SK-N-SH (cell line): ENCODE measurements around the gene TAS1R3. TPM values are rescaled to one million over a fixed set of nuclear protein-coding genes. Genes with fewer than 3 reads are reported as not detected.

Experiments used
- CTCF ChIA-PET: fragments of 300-600, 350-600 bp; formaldehyde crosslinking; extraction: SDS; loops from one replicate; lab custom pipeline; 2021; lab: Yijun Ruan, JAX
- POLR2A ChIA-PET: fragments of 350-600 bp; sonication (Branson Sonifier 250); formaldehyde crosslinking; extraction: SDS; loops from one replicate; lab custom pipeline; 2020; ENCODE audit warnings: antibody characterized with exemption, inconsistent platforms; lab: Yijun Ruan, JAX
- DNase-seq: peaks from one replicate; pipeline ENCODE4 v3.0.0; 2012
- H2AFZ ChIP-seq: fragments of 200-600 bp; sonication (generic); 2 replicates; pipeline ENCODE4 v1.8.1; 2016; ENCODE audit warnings: antibody characterized with exemption, mild to moderate bottlenecking, low read depth
- H3F3A ChIP-seq: fragments of 200-600 bp; sonication (generic); replicated peaks from 2 replicates; pipeline ENCODE3; 2016; ENCODE audit warnings: antibody characterized with exemption, mild to moderate bottlenecking; ENCODE audit not compliant: insufficient read depth
- H3K27ac ChIP-seq, 2 experiments: fragments of 200-500 bp in 1 of 2; fragments of 200-600 bp in 1 of 2; sonication (Bioruptor generic) in 1 of 2; sonication (generic), shearing (Covaris generic) in 1 of 2; 2 replicates each; pipeline versions ENCODE4 v1.5.1 to v1.6.1; 2014 to 2016; ENCODE audit warnings: low read depth in 2 of 2, inconsistent platforms in 1 of 2, low read length in 1 of 2, mild to moderate bottlenecking in 1 of 2, mixed read lengths in 1 of 2
- H3K27me3 ChIP-seq: fragments of 200-600 bp; sonication (generic), shearing (Covaris generic); 2 replicates; pipeline ENCODE4 v1.6.1; 2016; ENCODE audit warnings: mixed run types; ENCODE audit not compliant: insufficient read depth
- H3K36me3 ChIP-seq, 2 experiments: fragments of 200-500 bp in 1 of 2; fragments of 200-600 bp in 1 of 2; sonication (Bioruptor generic) in 1 of 2; sonication (generic) in 1 of 2; replicated peaks in 1 of 2; 2 replicates each; pipeline versions ENCODE3 to v1.5.1; 2014 to 2016; ENCODE audit warnings: low read length in 1 of 2, mild to moderate bottlenecking in 1 of 2; ENCODE audit not compliant: insufficient read depth in 2 of 2, control insufficient read depth in 1 of 2
- H3K4me1 ChIP-seq, 2 experiments: fragments of 200-500 bp in 1 of 2; fragments of 200-600 bp in 1 of 2; sonication (Bioruptor generic) in 1 of 2; sonication (generic), shearing (Covaris generic) in 1 of 2; 2 replicates each; pipeline versions ENCODE4 v1.5.1 to v1.6.1; 2014 to 2016; ENCODE audit warnings: low read depth in 1 of 2, low read length in 1 of 2, mixed run types in 1 of 2; ENCODE audit not compliant: insufficient read depth in 2 of 2, control insufficient read depth in 1 of 2
- H3K4me2 ChIP-seq: fragments of 200-600 bp; sonication (generic), shearing (Covaris generic); 2 replicates; pipeline ENCODE4 v1.6.1; 2017; ENCODE audit warnings: mixed run types
- H3K4me3 ChIP-seq, 2 experiments: fragments of 200-500 bp in 1 of 2; fragments of 200-600 bp in 1 of 2; sonication (Bioruptor generic) in 1 of 2; sonication (generic), shearing (Covaris generic) in 1 of 2; 2 replicates each; pipeline versions ENCODE4 v1.5.1 to v1.8.1; 2014 to 2016; ENCODE audit warnings: low read depth in 2 of 2, inconsistent platforms in 1 of 2, low read length in 1 of 2, mild to moderate bottlenecking in 1 of 2, mixed read lengths in 1 of 2, moderate library complexity in 1 of 2
- H3K79me2 ChIP-seq: fragments of 200-600 bp; sonication (generic); 2 replicates; pipeline ENCODE4 v1.8.1; 2017; ENCODE audit warnings: mild to moderate bottlenecking; ENCODE audit not compliant: insufficient read depth
- H3K9ac ChIP-seq: fragments of 200-600 bp; sonication (generic); 2 replicates; pipeline ENCODE4 v1.6.1; 2017; ENCODE audit warnings: mixed run types
- H3K9me2 ChIP-seq: fragments of 200-600 bp; sonication (generic); 2 replicates; pipeline ENCODE4 v1.6.1; 2017; ENCODE audit warnings: mixed run types
- H3K9me3 ChIP-seq: fragments of 200-600 bp; sonication (generic); 2 replicates; pipeline ENCODE4 v1.6.1; 2017; ENCODE audit warnings: mixed run types, mild to moderate bottlenecking, moderate library complexity
- H4K20me1 ChIP-seq: fragments of 200-600 bp; sonication (generic); 2 replicates; pipeline ENCODE4 v1.6.1; 2017; ENCODE audit warnings: mild to moderate bottlenecking, mixed run types; ENCODE audit not compliant: insufficient read depth
- CHD2 ChIP-seq: fragments of 150-350 bp; IDR thresholded peaks from 2 replicates; pipeline ENCODE4 v1.6.1; 2018; ENCODE audit warnings: low read length; ENCODE audit not compliant: partially characterized antibody
- CTCF ChIP-seq: fragments of 200-600 bp; sonication (generic); IDR thresholded peaks from 2 replicates; pipeline ENCODE4 v1.6.1; 2017; ENCODE audit warnings: antibody characterized with exemption, mild to moderate bottlenecking, moderate library complexity
- EZH2phosphoT487 ChIP-seq: fragments of 200-600 bp; sonication (generic); IDR thresholded peaks from 2 replicates; pipeline ENCODE4 v1.6.1; 2017; ENCODE audit warnings: low read depth, mixed run types, mild to moderate bottlenecking, antibody characterized with exemption, moderate library complexity, borderline replicate concordance
- FOXJ3 ChIP-seq: sonication (generic); formaldehyde crosslinking; IDR thresholded peaks from 2 replicates; pipeline ENCODE4 v1.5.1; 2020; ENCODE audit warnings: mild to moderate bottlenecking, missing genetic modification reagents
- NFIC ChIP-seq: IDR thresholded peaks from 2 replicates; pipeline ENCODE4 v1.4.0; 2012; ENCODE audit warnings: borderline replicate concordance
- RAD21 ChIP-seq: IDR thresholded peaks from 2 replicates; pipeline ENCODE4 v1.6.1; 2012; ENCODE audit warnings: mild to moderate bottlenecking, low read length
- RFX5 ChIP-seq: IDR thresholded peaks from 2 replicates; pipeline ENCODE4 v1.6.1; 2012; ENCODE audit warnings: mild to moderate bottlenecking, improper control_type of control experiment, low read length
- SIN3A ChIP-seq: IDR thresholded peaks from 2 replicates; pipeline ENCODE4 v1.6.1; 2012; ENCODE audit warnings: low read depth, mild to moderate bottlenecking, low read length, moderate library complexity, borderline replicate concordance
- TCF12 ChIP-seq: IDR thresholded peaks from 2 replicates; pipeline ENCODE4 v1.4.0; 2012
- ZBTB33 ChIP-seq: IDR thresholded peaks from 2 replicates; pipeline ENCODE4 v1.4.0; 2012; ENCODE audit warnings: low read depth, borderline replicate concordance
- WGBS: methylation state at CpG from one replicate; pipeline ENCODE4 v1.1.6; 2017; ENCODE audit warnings: low lambda C conversion rate; 5-methylcytosine and 5-hydroxymethylcytosine counted together
- polyA plus RNA-seq, 3 experiments: library from polyadenylated mRNA; depleted of rRNA; stranded (reverse); fragments of >200 nt; gene quantifications; 2 replicates each; pipeline ENCODE4 v1.2.3, GENCODE V29; 2012

Gene TAS1R3
- polyA plus RNA-seq, 1 of the 3 experiments (the other 2 are of a cell fraction), result 0.08 TPM

GRCh38 chr1:1360506-1361169 lies 29.6 kb downstream of the TAS1R3 start (continued):
- TF ChIP-seq RFX5, result no peak
- peak; percentile 44; the same call in 1 of the 2 replicates for TF ChIP-seq SIN3A
- peak; percentile 90 for TF ChIP-seq NFIC
- peak; percentile 68 for TF ChIP-seq TCF12

GRCh38 chr1:1361233-1361981 lies 30.3 kb downstream of the TAS1R3 start:
- POLR2A ChIA-PET, result no interaction called here
- no peak overlapping the region for H3K4me3 ChIP-seq
- no peaks in the 10 kb centered on the region for H3K36me3 ChIP-seq
- no peaks in the 10 kb centered on the region for H4K20me1 ChIP-seq
- H3K4me2 ChIP-seq, result peak overlapping the region; percentile 70; the same call in 1 of the 2 replicates
- WGBS, result 83% methylated on average over 13 of the region's 35 CpGs
- no peak overlapping the region; the same call in 1 of the 2 replicates for H3K9ac ChIP-seq
- TF ChIP-seq CTCF, result no peak
- TF ChIP-seq FOXJ3, result no peak
- no peak for TF ChIP-seq CHD2
- no peak for TF ChIP-seq ZBTB33
- no peak for TF ChIP-seq TCF12
- no peak for TF ChIP-seq RAD21
- TF ChIP-seq EZH2phosphoT487, result no peak
- H3K27me3 ChIP-seq, result no peaks in the 10 kb centered on the region
- H3K79me2 ChIP-seq, result no peaks in the 10 kb centered on the region
- H3K9me3 ChIP-seq, result no peaks in the 10 kb centered on the region
- peaks cover 20 to 39% of the 10 kb centered on the region in 2 experiments; a peak in 3 of 4 replicates for H3K4me1 ChIP-seq
- H3K27ac ChIP-seq, result peak overlapping the region; percentile 88 to 98
- DNase-seq, result no peak
- no peaks in the 10 kb centered on the region for H3K9me2 ChIP-seq
- CTCF ChIA-PET, result no interaction called here
- peaks cover 11% of the 10 kb centered on the region for H3F3A ChIP-seq
- no peak overlapping the region; the same call in 1 of the 2 replicates for H2AFZ ChIP-seq
